Sigmoid colon (tissue), 4 donors: ENCODE data around the gene PHF20.

Experiments
- EP300 ChIP-seq, 4 donors: sonication (generic); formaldehyde crosslinking; IDR thresholded peaks; one replicate each; pipeline ENCODE4 v1.6.1; 2017; ENCODE audit warnings: antibody characterized with exemption in 4 of 4
- POLR2A ChIP-seq, 2 donors: fragments of 450-650 bp; IDR thresholded peaks; one replicate each; pipeline ENCODE4 v1.6.1; 2016; ENCODE audit warnings: antibody characterized with exemption in 2 of 2, mild to moderate bottlenecking in 2 of 2, moderate library complexity in 2 of 2
- POLR2AphosphoS5 ChIP-seq, 4 donors: sonication (generic); formaldehyde crosslinking; IDR thresholded peaks; one replicate each; pipeline ENCODE4 v1.6.1; 2017; ENCODE audit warnings: antibody characterized with exemption in 4 of 4

DNA sequence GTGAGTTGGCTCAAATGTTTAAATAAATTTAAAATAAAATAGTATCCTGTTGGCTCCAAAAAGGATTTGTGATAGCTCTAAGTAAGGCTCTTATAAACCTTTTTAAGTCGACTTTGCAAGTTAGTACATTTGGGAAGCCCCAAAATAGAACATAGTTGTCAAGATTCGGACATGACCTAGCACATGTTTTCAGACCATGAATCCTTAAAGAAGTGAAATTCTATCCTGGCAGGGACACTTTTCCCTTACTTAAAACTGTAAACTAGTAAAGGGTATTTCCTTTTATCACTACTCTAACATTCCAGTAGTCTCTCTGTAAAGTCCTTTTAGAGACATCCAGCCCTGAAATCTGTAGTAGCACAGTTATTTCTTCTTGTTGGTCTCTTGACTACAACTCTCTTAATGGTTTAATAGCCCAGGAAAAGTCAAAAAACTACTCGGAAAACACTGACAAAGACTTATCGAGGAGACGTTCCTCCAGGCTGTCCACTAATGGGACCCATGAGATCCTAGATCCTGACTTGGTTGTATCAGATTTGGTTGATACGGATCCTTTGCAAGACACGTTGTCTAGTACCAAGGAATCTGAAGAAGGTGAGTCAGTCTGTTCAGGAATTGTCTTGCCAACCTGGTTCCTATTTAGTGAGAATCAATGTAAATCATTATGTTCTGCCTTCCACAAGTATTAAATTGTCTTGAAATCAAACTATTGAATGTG is 98.9 kb downstream of the PHF20 start:
- no peak for TF ChIP-seq EP300 (IDR thresholded peaks at IDR 0.05)
- TF ChIP-seq POLR2A (IDR thresholded peaks at IDR 0.05) = no peak
- no peak for TF ChIP-seq POLR2AphosphoS5 (IDR thresholded peaks at IDR 0.05)
